Suppressor macrophage treated with lipopolysaccharide for 4 hours (primary cell): ENCODE results near the gene ECHDC3.
"Not testable (repeated sequence)": the region's sequence is repeated elsewhere in the genome, so short reads cannot be mapped to it uniquely, and the experiment has no call there.

ENCODE experiments used
- DNase-seq: peaks from one replicate; pipeline ENCODE4 v3.0.0-alpha.2; 2020

ECHDC3 gene

GRCh38 chr10:11716686-11717085 is 25.5 kb upstream of the ECHDC3 start:
- no peak for DNase-seq

GRCh38 chr10:11719496-11720259 is 22.5 kb upstream of the ECHDC3 start:
- peak; percentile 70 for DNase-seq

- peak; percentile 95 for DNase-seq
These were observed 21.9 kb upstream of the ECHDC3 start for GRCh38 chr10:11720260-11720741.

GRCh38 chr10:11721806-11722205 is 20.4 kb upstream of the ECHDC3 start:
- DNase-seq: peak; percentile 87

GRCh38 chr10:11723359-11723758 is 18.8 kb upstream of the ECHDC3 start:
- DNase-seq: peak; percentile 35

- DNase-seq: peak; percentile 77
These were observed 17.0 kb upstream of the ECHDC3 start for GRCh38 chr10:11724938-11725776.

- no peak for DNase-seq
These were observed 16.3 kb upstream of the ECHDC3 start for GRCh38 chr10:11725912-11726311.

- no peak for DNase-seq
These were observed 14.6 kb upstream of the ECHDC3 start for GRCh38 chr10:11727563-11727962.

GRCh38 chr10:11728353-11728752 is 13.8 kb upstream of the ECHDC3 start:
- DNase-seq: no peak

- no peak for DNase-seq
These were observed 12.3 kb upstream of the ECHDC3 start for GRCh38 chr10:11729790-11730315.

- DNase-seq: no peak
These were observed 11.4 kb upstream of the ECHDC3 start for GRCh38 chr10:11730779-11731178.

GRCh38 chr10:11736767-11737166 is 5.4 kb upstream of the ECHDC3 start:
- not testable (repeated sequence) for DNase-seq

GRCh38 chr10:11737258-11738032 is 4.7 kb upstream of the ECHDC3 start:
- not testable (repeated sequence) for DNase-seq

GRCh38 chr10:11740907-11741306 is 1.3 kb upstream of the ECHDC3 start:
- DNase-seq: no peak

GRCh38 chr10:11741608-11742007 is 574 bp upstream of the ECHDC3 start:
- DNase-seq: no peak

- no peak for DNase-seq
These were observed 657 bp downstream of the ECHDC3 start for GRCh38 chr10:11742779-11743298.

- DNase-seq: no peak
These were observed 1.5 kb downstream of the ECHDC3 start for GRCh38 chr10:11743461-11744338.

GRCh38 chr10:11745045-11745444 is 2.9 kb downstream of the ECHDC3 start:
- DNase-seq: no peak

GRCh38 chr10:11746883-11747539 is 4.8 kb downstream of the ECHDC3 start:
- peak; percentile 68 for DNase-seq

GRCh38 chr10:11748866-11749265 is 6.7 kb downstream of the ECHDC3 start:
- no peak for DNase-seq

- DNase-seq: no peak
These were observed 8.2 kb downstream of the ECHDC3 start for GRCh38 chr10:11750420-11750819.
